Activated CD4-positive, alpha-beta T cell treated with anti-CD3 and anti-CD28 coated beads, Interleukin-2, amount 50 U/mL, for 48 hours (primary cell): Measurements from ENCODE around the gene GAN.

Experiments used
- DNase-seq, 2 experiments: peaks; one replicate each; pipeline ENCODE4 v3.0.0-alpha.2; 2020

The GAN gene

GRCh38 chr16:81314603-81315270, at the start of gene GAN:
Gene GAN (plus strand): TSS chr16:81314962. CDS start chr16:81315114, 152 bp downstream.
- peak; percentile 93 to 96 for DNase-seq

- DNase-seq = no peak
Measured at GRCh38 chr16:81265052-81265451, 49.7 kb upstream of the GAN start.

GRCh38 chr16:81265658-81266451, 48.9 kb upstream of the GAN start:
- DNase-seq = no peak

GRCh38 chr16:81266680-81267095, 48.1 kb upstream of the GAN start:
- peak; percentile 16 to 31 for DNase-seq

- DNase-seq = no peak
Measured at GRCh38 chr16:81268509-81268908, 46.3 kb upstream of the GAN start.

GRCh38 chr16:81273223-81273950, 41.4 kb upstream of the GAN start:
- no peak for DNase-seq

GRCh38 chr16:81275064-81275532, 39.7 kb upstream of the GAN start:
- no peak for DNase-seq

GRCh38 chr16:81275795-81276194, 39.0 kb upstream of the GAN start:
- DNase-seq = no peak

- no peak for DNase-seq
Measured at GRCh38 chr16:81276323-81276722, 38.4 kb upstream of the GAN start.

- DNase-seq = no peak
Measured at GRCh38 chr16:81277541-81278080, 37.2 kb upstream of the GAN start.

GRCh38 chr16:81278526-81278925, 36.2 kb upstream of the GAN start:
- DNase-seq = no peak

GRCh38 chr16:81279392-81279791, 35.4 kb upstream of the GAN start:
- DNase-seq = no peak

- no peak for DNase-seq
Measured at GRCh38 chr16:81280393-81280792, 34.4 kb upstream of the GAN start.

GRCh38 chr16:81283044-81283443, 31.7 kb upstream of the GAN start:
- DNase-seq = no peak

GRCh38 chr16:81284995-81285600, 29.7 kb upstream of the GAN start:
- no peak for DNase-seq

- no peak for DNase-seq
Measured at GRCh38 chr16:81286190-81286589, 28.6 kb upstream of the GAN start.

- no peak for DNase-seq
Measured at GRCh38 chr16:81291117-81291516, 23.6 kb upstream of the GAN start.

- no peak for DNase-seq
Measured at GRCh38 chr16:81292936-81293335, 21.8 kb upstream of the GAN start.

- no peak for DNase-seq
Measured at GRCh38 chr16:81293909-81294802, 20.6 kb upstream of the GAN start.

GRCh38 chr16:81296631-81297030, 18.1 kb upstream of the GAN start:
- DNase-seq = no peak

GRCh38 chr16:81307770-81308169, 7.0 kb upstream of the GAN start:
- DNase-seq = no peak
